Tibial nerve (tissue), 4 donors: ENCODE data around the gene KSR2. TPM values are rescaled to one million over a fixed set of nuclear protein-coding genes. Genes with fewer than 3 reads are reported as not detected.

Experiments
- DNase-seq, 2 donors: peaks; one replicate each; pipeline ENCODE4 v3.0.0-alpha.2; 2019; ENCODE audit warnings: low spot score in 2 of 2
- H3K27ac ChIP-seq, 4 donors: fragments of 200-600 bp; sonication (generic) in 3 of 4; one replicate each; pipeline ENCODE4 v1.5.1; 2017 to 2019; ENCODE audit warnings: mild to moderate bottlenecking in 1 of 4
- H3K27me3 ChIP-seq, 2 donors: fragments of 200-600 bp; sonication (generic) in 1 of 2; one replicate each; pipeline versions ENCODE4 v1.5.1 to v1.6.0; 2017 to 2019
- H3K36me3 ChIP-seq, 3 donors: fragments of 200-600 bp; sonication (generic); one replicate each; pipeline ENCODE4 v1.5.1; 2018 to 2019
- H3K4me1 ChIP-seq, 4 donors: fragments of 200-600 bp; sonication (generic) in 3 of 4; one replicate each; pipeline ENCODE4 v1.5.1; 2017 to 2019
- H3K4me3 ChIP-seq, 4 donors: fragments of 200-600 bp; sonication (generic) in 3 of 4; one replicate each; pipeline ENCODE4 v1.5.1; 2017 to 2019; ENCODE audit warnings: mild to moderate bottlenecking in 1 of 4, moderate library complexity in 1 of 4
- H3K9me3 ChIP-seq, 4 donors: fragments of 200-600 bp; sonication (generic) in 3 of 4; one replicate each; pipeline ENCODE4 v1.5.1; 2017 to 2019
- EP300 ChIP-seq, 2 donors: sonication (generic); formaldehyde crosslinking; IDR thresholded peaks; one replicate each; pipeline ENCODE4 v1.6.1; 2017; ENCODE audit warnings: antibody characterized with exemption in 2 of 2, mild to moderate bottlenecking in 1 of 2
- POLR2A ChIP-seq, 2 donors: fragments of 450-650 bp; IDR thresholded peaks; one replicate each; pipeline ENCODE4 v1.6.1; 2017; ENCODE audit warnings: antibody characterized with exemption in 2 of 2, mild to moderate bottlenecking in 2 of 2, moderate library complexity in 2 of 2
- WGBS, 2 donors: methylation state at CpG; one replicate each; pipeline ENCODE4 v1.1.5; 2018; 5-methylcytosine and 5-hydroxymethylcytosine counted together
- total RNA-seq, 4 donors: library from RNA; depleted of rRNA; stranded (reverse); fragments of >200 nt; gene quantifications; one replicate each; pipeline ENCODE4 v1.1.0, GENCODE V29; 2016
- TF ChIP-seq, protein P1 (sequence below), 5 experiments: fragments of 200-600 bp in 3 of 5; fragments of 450-650 bp in 2 of 5; sonication (generic) in 3 of 5; IDR thresholded peaks; one replicate each; pipeline ENCODE4 v1.5.1; 2016 to 2019; ENCODE audit warnings: antibody characterized with exemption in 5 of 5, mild to moderate bottlenecking in 3 of 5, moderate library complexity in 2 of 5

Gene KSR2
- total RNA-seq, 4 donors from 2014 or later, result under 0.01 TPM; not detected in 3

DNA sequence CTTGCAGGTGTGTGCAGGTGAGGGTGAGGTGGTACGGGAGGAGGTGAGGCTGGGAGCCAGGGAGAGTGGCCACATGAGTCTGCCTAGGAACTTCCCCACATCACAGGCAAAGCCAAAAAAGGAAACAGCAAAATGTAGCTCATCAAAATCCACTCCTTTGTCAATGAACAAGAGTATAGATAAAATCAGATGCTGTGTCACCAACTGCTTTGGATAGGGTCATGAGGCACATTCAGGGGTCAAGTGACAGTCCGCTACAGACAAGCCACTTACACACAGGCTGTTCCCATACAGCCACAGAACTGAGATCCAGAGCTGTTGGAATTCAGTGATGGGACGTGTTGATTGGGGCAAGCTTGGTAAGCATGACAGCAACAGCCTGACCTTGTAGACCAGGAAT is 507.1 kb downstream of the KSR2 start:
- Histone ChIP-seq H3K9me3 (peaks cover 0 to 11% (median 0%) of the 10 kb centered on the region in 4 donors), H3K4me3 (no peak overlapping the region), H3K36me3 (no peaks in the 10 kb centered on the region), H3K27ac (no peak overlapping the region), H3K4me1 (no peaks in the 10 kb centered on the region), H3K27me3 (no peaks in the 10 kb centered on the region)
- DNase-seq, result no peak
- WGBS, 2 donors, result 54 to 73% methylated on average over 3 of the region's 3 CpGs
- TF ChIP-seq, protein P1, sequence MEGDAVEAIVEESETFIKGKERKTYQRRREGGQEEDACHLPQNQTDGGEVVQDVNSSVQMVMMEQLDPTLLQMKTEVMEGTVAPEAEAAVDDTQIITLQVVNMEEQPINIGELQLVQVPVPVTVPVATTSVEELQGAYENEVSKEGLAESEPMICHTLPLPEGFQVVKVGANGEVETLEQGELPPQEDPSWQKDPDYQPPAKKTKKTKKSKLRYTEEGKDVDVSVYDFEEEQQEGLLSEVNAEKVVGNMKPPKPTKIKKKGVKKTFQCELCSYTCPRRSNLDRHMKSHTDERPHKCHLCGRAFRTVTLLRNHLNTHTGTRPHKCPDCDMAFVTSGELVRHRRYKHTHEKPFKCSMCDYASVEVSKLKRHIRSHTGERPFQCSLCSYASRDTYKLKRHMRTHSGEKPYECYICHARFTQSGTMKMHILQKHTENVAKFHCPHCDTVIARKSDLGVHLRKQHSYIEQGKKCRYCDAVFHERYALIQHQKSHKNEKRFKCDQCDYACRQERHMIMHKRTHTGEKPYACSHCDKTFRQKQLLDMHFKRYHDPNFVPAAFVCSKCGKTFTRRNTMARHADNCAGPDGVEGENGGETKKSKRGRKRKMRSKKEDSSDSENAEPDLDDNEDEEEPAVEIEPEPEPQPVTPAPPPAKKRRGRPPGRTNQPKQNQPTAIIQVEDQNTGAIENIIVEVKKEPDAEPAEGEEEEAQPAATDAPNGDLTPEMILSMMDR (IDR thresholded peaks at IDR 0.05), result no peak
- TF ChIP-seq POLR2A (IDR thresholded peaks at IDR 0.05), result no peak
- no peak for TF ChIP-seq EP300 (IDR thresholded peaks at IDR 0.05)

GRCh38 chr12:117459229-117459628 is 509.6 kb downstream of the KSR2 start:
- Histone ChIP-seq H3K27ac (no peak overlapping the region), H3K4me3 (no peak overlapping the region), H3K36me3 (no peaks in the 10 kb centered on the region), H3K4me1 (no peaks in the 10 kb centered on the region), H3K27me3 (no peaks in the 10 kb centered on the region), H3K9me3 (peaks cover 0 to 23% (median 0%) of the 10 kb centered on the region in 4 donors)
- no peak for DNase-seq
- TF ChIP-seq EP300 (IDR thresholded peaks at IDR 0.05) (no peak), POLR2A (IDR thresholded peaks at IDR 0.05) (no peak)
- TF ChIP-seq, protein P1 (IDR thresholded peaks at IDR 0.05), result no peak
- whole genome bisulfite sequencing, 2 donors, result 88 to 89% methylated on average over 1 of the region's 1 CpG

DNA sequence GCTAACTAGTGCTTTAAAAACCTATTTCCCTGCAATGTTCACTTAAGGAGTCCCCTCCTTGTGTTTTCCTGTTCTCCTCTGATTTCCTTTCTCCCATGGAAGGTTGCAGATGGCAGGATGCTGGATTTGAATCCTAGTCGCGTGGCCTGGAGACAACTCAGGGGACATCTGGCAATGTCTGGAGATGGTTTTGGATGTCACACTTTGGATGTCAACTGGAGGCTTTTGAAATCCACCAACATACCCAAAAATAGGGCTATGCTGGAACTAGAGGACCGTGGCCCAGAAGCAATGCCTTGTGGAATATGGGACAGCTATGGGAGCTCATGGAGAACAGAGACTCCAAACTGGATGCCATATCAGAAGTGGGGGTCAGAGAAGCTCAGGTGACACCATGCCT is 511.6 kb downstream of the KSR2 start:
- no peak for DNase-seq
- TF ChIP-seq, protein P1 (IDR thresholded peaks at IDR 0.05), result no peak
- TF ChIP-seq EP300 (IDR thresholded peaks at IDR 0.05) (no peak), POLR2A (IDR thresholded peaks at IDR 0.05) (no peak)
- H3K4me1 ChIP-seq, result no peaks in the 10 kb centered on the region
- H3K27me3 ChIP-seq, result no peaks in the 10 kb centered on the region
- no peak overlapping the region for H3K27ac ChIP-seq
- H3K4me3 ChIP-seq, result no peak overlapping the region
- H3K9me3 ChIP-seq, result peaks cover 0 to 28% (median 0%) of the 10 kb centered on the region in 4 donors
- WGBS, 2 donors, result 79 to 86% methylated on average over 3 of the region's 3 CpGs
- H3K36me3 ChIP-seq, result no peaks in the 10 kb centered on the region

- Histone ChIP-seq H3K27me3 (no peaks in the 10 kb centered on the region), H3K36me3 (no peaks in the 10 kb centered on the region), H3K9me3 (peaks cover 0 to 21% (median 0%) of the 10 kb centered on the region in 4 donors), H3K4me1 (no peaks in the 10 kb centered on the region), H3K4me3 (no peak overlapping the region), H3K27ac (no peak overlapping the region)
- no peak for DNase-seq
- WGBS, 2 donors, result 64 to 80% methylated on average over 5 of the region's 5 CpGs
- no peak for TF ChIP-seq POLR2A (IDR thresholded peaks at IDR 0.05)
- TF ChIP-seq, protein P1 (IDR thresholded peaks at IDR 0.05), result no peak
- no peak for TF ChIP-seq EP300 (IDR thresholded peaks at IDR 0.05)
These were observed 512.7 kb downstream of the KSR2 start for GRCh38 chr12:117456076-117456475.

DNA sequence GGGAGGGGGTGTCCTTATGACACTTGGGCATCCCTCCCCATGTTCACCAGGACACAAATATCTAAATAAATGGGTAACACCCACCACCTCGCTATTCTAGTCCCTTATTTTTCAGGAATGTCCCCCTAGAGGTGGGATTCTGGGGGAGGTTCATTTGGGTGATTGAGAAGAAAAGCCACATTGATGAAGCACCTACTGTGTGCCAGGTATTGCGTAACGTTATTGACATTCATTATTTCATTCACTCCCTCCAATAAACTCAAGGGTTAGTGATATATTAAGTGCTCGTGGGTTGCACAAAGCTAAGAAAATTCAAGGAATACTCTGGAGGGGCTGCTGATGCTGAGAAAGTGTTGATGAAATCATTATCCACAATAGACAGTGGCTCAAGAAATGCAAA is 514.8 kb downstream of the KSR2 start:
- no peaks in the 10 kb centered on the region for H3K36me3 ChIP-seq
- 71 to 80% methylated on average over 4 of the region's 4 CpGs for WGBS, 2 donors
- H3K27me3 ChIP-seq, result no peaks in the 10 kb centered on the region
- H3K4me1 ChIP-seq, result no peaks in the 10 kb centered on the region
- peaks cover 0 to 17% (median 0%) of the 10 kb centered on the region in 4 donors for H3K9me3 ChIP-seq
- DNase-seq, result no peak
- TF ChIP-seq, protein P1 (IDR thresholded peaks at IDR 0.05), result no peak
- TF ChIP-seq POLR2A (IDR thresholded peaks at IDR 0.05) (no peak), EP300 (IDR thresholded peaks at IDR 0.05) (no peak)
- no peak overlapping the region for H3K4me3 ChIP-seq
- H3K27ac ChIP-seq, result no peak overlapping the region
